Measurements from ENCODE around the gene TAP2.
"Not testable (repeated sequence)": the region's sequence is repeated elsewhere in the genome, so short reads cannot be mapped to it uniquely, and the experiment has no call there.

TAP2 gene

GRCh38 chr6:32832535-32832934, 6.0 kb downstream of the TAP2 start:
- no peak for DNase-seq

GRCh38 chr6:32830936-32831335, 7.6 kb downstream of the TAP2 start:
- DNase-seq = peak; percentile 72

- DNase-seq = no peak
These were observed 8.5 kb downstream of the TAP2 start for GRCh38 chr6:32830017-32830416.

- DNase-seq = no peak
These were observed 9.0 kb downstream of the TAP2 start for GRCh38 chr6:32829495-32829894.

- DNase-seq = no peak
These were observed 11.5 kb downstream of the TAP2 start for GRCh38 chr6:32827025-32827424.

- no peak for DNase-seq
These were observed 12.6 kb downstream of the TAP2 start for GRCh38 chr6:32825966-32826365.

- DNase-seq = no peak
These were observed 18.8 kb downstream of the TAP2 start for GRCh38 chr6:32819729-32820128.

GRCh38 chr6:32818867-32819266, 19.7 kb downstream of the TAP2 start:
- DNase-seq = no peak

- no peak for DNase-seq
These were observed 21.8 kb downstream of the TAP2 start, which contains the start of gene HLA-DOB for GRCh38 chr6:32816746-32817204. HLA-DOB (minus strand) TSS chr6:32817002; CDS start chr6:32816951, 51 bp downstream.

- DNase-seq = no peak
These were observed 22.5 kb downstream of the TAP2 start for GRCh38 chr6:32815996-32816395.

GRCh38 chr6:32815115-32815514, 23.4 kb downstream of the TAP2 start:
- no peak for DNase-seq

- no peak for DNase-seq
These were observed 24.4 kb downstream of the TAP2 start for GRCh38 chr6:32814145-32814544.

- DNase-seq = no peak
These were observed 29.4 kb downstream of the TAP2 start for GRCh38 chr6:32809171-32809570.

- DNase-seq = no peak
These were observed 31.4 kb downstream of the TAP2 start for GRCh38 chr6:32807020-32807580.

- DNase-seq = not testable (repeated sequence)
These were observed 33.1 kb downstream of the TAP2 start for GRCh38 chr6:32805404-32805803.

GRCh38 chr6:32803416-32803815, 35.1 kb downstream of the TAP2 start:
- no peak for DNase-seq

- DNase-seq = no peak
These were observed 38.8 kb downstream of the TAP2 start for GRCh38 chr6:32799740-32800139.

GRCh38 chr6:32799168-32799567, 39.4 kb downstream of the TAP2 start:
- DNase-seq = no peak

GRCh38 chr6:32796848-32797776, 41.4 kb downstream of the TAP2 start:
- peak; percentile 33 for DNase-seq

GRCh38 chr6:32794510-32794909, 44.0 kb downstream of the TAP2 start:
- no peak for DNase-seq

- DNase-seq = no peak
These were observed 45.6 kb downstream of the TAP2 start for GRCh38 chr6:32792901-32793435.

- no peak for DNase-seq
These were observed 48.2 kb downstream of the TAP2 start for GRCh38 chr6:32790306-32790705.
